Gastroesophageal sphincter (tissue), 4 donors: Measurements from ENCODE around the gene SERPINE3. TPM values are rescaled to one million over a fixed set of nuclear protein-coding genes. Genes with fewer than 3 reads are reported as not detected.

ENCODE experiments used
- ATAC-seq: fragments of 150-250 bp; one replicate; pipeline ENCODE4 v1.9.1; 2016; ENCODE audit warnings: mild to moderate bottlenecking, moderate library complexity
- H3K27ac ChIP-seq, 4 donors: fragments of 200-600 bp; sonication (generic) in 3 of 4; 1 replicate in 3 of 4; 2 replicates in 1 of 4; pipeline ENCODE4 v1.5.1; 2016 to 2019
- H3K27me3 ChIP-seq: fragments of 200-600 bp; sonication (generic); one replicate; pipeline ENCODE4 v1.5.1; 2019
- H3K36me3 ChIP-seq, 2 donors: fragments of 200-600 bp; sonication (generic); one replicate each; pipeline ENCODE4 v1.5.1; 2019; ENCODE audit warnings: control low read depth in 1 of 2
- H3K4me1 ChIP-seq, 3 donors: fragments of 200-600 bp; sonication (generic); 1 replicate in 2 of 3; 2 replicates in 1 of 3; pipeline ENCODE4 v1.5.1; 2016 to 2019; ENCODE audit warnings: control low read depth in 2 of 3
- H3K4me3 ChIP-seq, 2 donors: fragments of 200-600 bp; sonication (generic); one replicate each; pipeline ENCODE4 v1.5.1; 2019; ENCODE audit warnings: mild to moderate bottlenecking in 1 of 2, moderate library complexity in 1 of 2
- H3K9me3 ChIP-seq, 3 donors: fragments of 200-600 bp; sonication (generic); one replicate each; pipeline ENCODE4 v1.5.1; 2017 to 2019; ENCODE audit warnings: control low read depth in 2 of 3
- CTCF ChIP-seq, 4 experiments: fragments of 200-600 bp in 2 of 4; fragments of 450-650 bp in 2 of 4; sonication (generic) in 1 of 4; IDR thresholded peaks; one replicate each; pipeline ENCODE4 v1.5.1; 2017 to 2019; ENCODE audit warnings: antibody characterized with exemption in 4 of 4, mild to moderate bottlenecking in 2 of 4, moderate library complexity in 2 of 4
- EP300 ChIP-seq: sonication (generic); formaldehyde crosslinking; IDR thresholded peaks from one replicate; pipeline ENCODE4 v1.6.1; 2017; ENCODE audit warnings: antibody characterized with exemption, mild to moderate bottlenecking
- POLR2A ChIP-seq, 2 donors: fragments of 450-650 bp; IDR thresholded peaks; one replicate each; pipeline ENCODE4 v1.6.1; 2017; ENCODE audit warnings: antibody characterized with exemption in 2 of 2, mild to moderate bottlenecking in 2 of 2, moderate library complexity in 1 of 2
- POLR2AphosphoS5 ChIP-seq: sonication (generic); formaldehyde crosslinking; IDR thresholded peaks from one replicate; pipeline ENCODE4 v1.6.1; 2017; ENCODE audit warnings: antibody characterized with exemption
- WGBS, 2 donors: methylation state at CpG; one replicate each; pipeline ENCODE4 v1.1.5; 2018; ENCODE audit warnings: low coverage in 1 of 2; 5-methylcytosine and 5-hydroxymethylcytosine counted together
- total RNA-seq, 4 donors: library from RNA; depleted of rRNA; stranded (reverse); fragments of >200 nt; gene quantifications; one replicate each; pipeline ENCODE4 v1.1.0, GENCODE V29; 2016

The SERPINE3 gene
- total RNA-seq, 4 donors from 2014 or later: 0.78 TPM; not detected in 3

- Histone ChIP-seq H3K4me3 (no peak overlapping the region), H3K4me1 (no peaks in the 10 kb centered on the region), H3K36me3 (peaks cover 0 to 91% of the 10 kb centered on the region in 2 donors), H3K9me3 (no peaks in the 10 kb centered on the region), H3K27ac (no peak overlapping the region), H3K27me3 (no peaks in the 10 kb centered on the region)
- 94 to 95% methylated on average over 2 of the region's 2 CpGs for WGBS, 2 donors
- TF ChIP-seq POLR2A (IDR thresholded peaks at IDR 0.05) (no peak), EP300 (no peak), POLR2AphosphoS5 (no peak), CTCF (IDR thresholded peaks at IDR 0.05) (no peak)
- no peak for ATAC-seq
Measured at GRCh38 chr13:51373451-51373850, 34.0 kb downstream of the SERPINE3 start.

- TF ChIP-seq POLR2A (IDR thresholded peaks at IDR 0.05) (no peak), EP300 (no peak), POLR2AphosphoS5 (no peak), CTCF (IDR thresholded peaks at IDR 0.05) (no peak)
- no peaks in the 10 kb centered on the region for H3K4me1 ChIP-seq
- no peak overlapping the region for H3K27ac ChIP-seq
- no peaks in the 10 kb centered on the region for H3K27me3 ChIP-seq
- no peak overlapping the region for H3K4me3 ChIP-seq
- ATAC-seq: no peak
- H3K36me3 ChIP-seq: peaks cover 0 to 65% of the 10 kb centered on the region in 2 donors
- H3K9me3 ChIP-seq: no peaks in the 10 kb centered on the region
- WGBS, 2 donors: 48 to 49% methylated on average over 4 of the region's 4 CpGs
Measured at GRCh38 chr13:51380269-51380668, 40.8 kb downstream of the SERPINE3 start.

- H3K9me3 ChIP-seq: no peaks in the 10 kb centered on the region
- no peak overlapping the region for H3K27ac ChIP-seq
- no peaks in the 10 kb centered on the region for H3K27me3 ChIP-seq
- H3K4me1 ChIP-seq: no peaks in the 10 kb centered on the region
- H3K36me3 ChIP-seq: peaks cover 0 to 27% of the 10 kb centered on the region in 2 donors
- WGBS, 2 donors: 88 to 100% methylated on average over 1 of the region's 2 CpGs
- no peak for ATAC-seq
- no peak for TF ChIP-seq EP300
- TF ChIP-seq POLR2A (IDR thresholded peaks at IDR 0.05): no peak
- TF ChIP-seq CTCF (IDR thresholded peaks at IDR 0.05): no peak
- TF ChIP-seq POLR2AphosphoS5: no peak
- no peak overlapping the region for H3K4me3 ChIP-seq
Measured at GRCh38 chr13:51385114-51385513, 45.6 kb downstream of the SERPINE3 start.

GRCh38 chr13:51394724-51395123 lies 55.2 kb downstream of the SERPINE3 start:
- H3K4me1 ChIP-seq: peaks cover 5 to 25% (median 8%) of the 10 kb centered on the region in 3 donors
- H3K9me3 ChIP-seq: no peaks in the 10 kb centered on the region
- no peak for ATAC-seq
- H3K27ac ChIP-seq: no peak overlapping the region
- no peaks in the 10 kb centered on the region for H3K27me3 ChIP-seq
- no peaks in the 10 kb centered on the region for H3K36me3 ChIP-seq
- H3K4me3 ChIP-seq: no peak overlapping the region
- TF ChIP-seq POLR2AphosphoS5 (no peak), CTCF (IDR thresholded peaks at IDR 0.05) (no peak), EP300 (no peak), POLR2A (IDR thresholded peaks at IDR 0.05) (no peak)

GRCh38 chr13:51396352-51396751 lies 56.9 kb downstream of the SERPINE3 start:
- H3K9me3 ChIP-seq: no peaks in the 10 kb centered on the region
- no peak overlapping the region for H3K4me3 ChIP-seq
- H3K36me3 ChIP-seq: no peaks in the 10 kb centered on the region
- WGBS, 2 donors: 82% methylated on average over 2 of the region's 2 CpGs; no CpG with 5 or more reads in 1 of the 2 donors
- no peak for ATAC-seq
- TF ChIP-seq EP300: no peak
- H3K27me3 ChIP-seq: no peaks in the 10 kb centered on the region
- peaks cover 5 to 25% (median 8%) of the 10 kb centered on the region in 3 donors for H3K4me1 ChIP-seq
- peak overlapping the region in 3 of 4 donors; percentile 40 to 57 (median 57) for H3K27ac ChIP-seq
